Heart left ventricle (tissue), 16 donors: ENCODE measurements around the gene TTC32. TPM values are rescaled to one million over a fixed set of nuclear protein-coding genes. Genes with fewer than 3 reads are reported as not detected.
A peak's percentile ranks its signal among the peaks of the same experiment; 100 is the strongest.

Source experiments
- ATAC-seq, 4 donors: fragments of 200-7000 bp; cut with Tn5 transposase; one replicate each; pipeline ENCODE4 v1.9.1; 2020 to 2022; ENCODE audit warnings: moderate library complexity in 4 of 4, mild to moderate bottlenecking in 3 of 4, moderate number of reproducible peaks in 1 of 4
- DNase-seq, 5 donors: peaks; one replicate each; pipeline ENCODE4 v3.0.0-alpha.2; 2020
- H3K27ac ChIP-seq, 12 donors: fragments of 200-600 bp; sonication (generic) in 4 of 12; one replicate each; pipeline versions ENCODE4 v1.5.0 to v1.8.0; 2016 to 2022; ENCODE audit warnings: mild to moderate bottlenecking in 2 of 12
- H3K27me3 ChIP-seq, 9 donors: fragments of 200-600 bp; sonication (generic) in 2 of 9; one replicate each; pipeline versions ENCODE4 v1.5.1 to v1.8.0; 2016 to 2022; ENCODE audit warnings: mild to moderate bottlenecking in 3 of 9
- H3K36me3 ChIP-seq, 9 donors: fragments of 200-600 bp; sonication (generic) in 2 of 9; one replicate each; pipeline versions ENCODE4 v1.5.0 to v1.8.0; 2018 to 2022; ENCODE audit warnings: mild to moderate bottlenecking in 2 of 9
- H3K4me1 ChIP-seq, 12 donors: fragments of 200-600 bp; sonication (generic) in 4 of 12; one replicate each; pipeline versions ENCODE4 v1.5.0 to v1.8.0; 2016 to 2022; ENCODE audit warnings: mild to moderate bottlenecking in 3 of 12
- H3K4me3 ChIP-seq, 12 donors: fragments of 200-600 bp; sonication (generic) in 4 of 12; one replicate each; pipeline versions ENCODE4 v1.5.0 to v1.8.0; 2017 to 2022; ENCODE audit warnings: mild to moderate bottlenecking in 9 of 12, moderate library complexity in 4 of 12
- H3K9me3 ChIP-seq, 12 donors: fragments of 200-600 bp; sonication (generic) in 4 of 12; one replicate each; pipeline versions ENCODE4 v1.5.0 to v1.8.0; 2016 to 2022; ENCODE audit warnings: mild to moderate bottlenecking in 1 of 12
- CTCF ChIP-seq, 12 donors: fragments of 200-600 bp; sonication (generic) in 4 of 12; IDR thresholded peaks; one replicate each; pipeline versions ENCODE4 v1.5.0 to v1.8.0; 2018 to 2022; ENCODE audit warnings: antibody characterized with exemption in 12 of 12, mild to moderate bottlenecking in 5 of 12
- POLR2A ChIP-seq, 2 donors: fragments of 450-650 bp; IDR thresholded peaks; one replicate each; pipeline ENCODE4 v1.6.1; 2017; ENCODE audit warnings: antibody characterized with exemption in 2 of 2, mild to moderate bottlenecking in 2 of 2, moderate library complexity in 2 of 2
- WGBS, 4 donors: extraction: QIAGEN DNeasy Blood & Tissue Kit in 2 of 4; methylation state at CpG; one replicate each; pipeline versions ENCODE4 v1.1.5 to v1.1.7; 2013 to 2018; 5-methylcytosine and 5-hydroxymethylcytosine counted together
- intact Hi-C, 10 donors: fragments of 100-400 bp; cut with DNase I; formaldehyde crosslinking; loops; one replicate each; pipeline versions ENCODE4 v1.11.1 to v1.14.2; 2022
- polyA plus RNA-seq, 2 donors: library from polyadenylated mRNA; stranded (reverse); fragments of 200-250 nt; gene quantifications; one replicate each; pipeline ENCODE4 v1.2.3, GENCODE V29; 2013
- total RNA-seq, 9 donors: library from RNA; depleted of rRNA in 2 of 9; stranded (reverse); fragments of >200 nt in 2 of 9; fragmentation: NEBNext Ultra II Directional in 3 of 9; extraction: Animal tissue kit (Norgen Biotek cat#: 25700) in 3 of 9; gene quantifications; one replicate each; pipeline versions ENCODE4 v1.1.0 to v1.2.4, GENCODE V29; 2016 to 2023
- donor health status: ischemic (EF 13 %, LVEDD 7.1; RV severe dilation, severe dysfunction).
- donor health status: healthy with polysubstance abuse.
- donor health status: DM: no; HTN: yes; CAD: no.
- donor health status: DM: no; HTN: no; CAD: no.
- donor health status: ischemic (EF 25% LVEDD 6.9; RV normal size, moderate dysfunction).
- donor health status: ischemic (EF 25% LVEDD 5.7; RV mildly dilated, moderate dysfunction).
- donor health status: healthy.
- donor health status: DM: yes; HTN: yes; CAD: no.
- donor health status: ischemic (EF 35%, LVEDD 5.7; RV mildly dilated, moderate dysfunction).
- donor health status: nonischemic (EF 11% LVEDD 7.7; RV severe dilation, severe dysfunction).
- donor health status: DM: yes; HTN: yes; CAD: no.
- donor health status: PGD.
- donor health status: ischemic (EF 29% LVEDD 5.4; RV normal size, mild dysfunction).
- donor health status: nonischemic (EF 23%, LVEDD 6.1; RV moderate dilation, normal function).

Gene TTC32
- total and polyA plus RNA-seq, 11 donors: 2.6 to 10.3 (median 6.3) TPM

- TF ChIP-seq CTCF (IDR thresholded peaks at IDR 0.05) (no peak), POLR2A (IDR thresholded peaks at IDR 0.05) (no peak)
- intact Hi-C loops: no loop called here
- Histone ChIP-seq H3K36me3 (no peaks in the 10 kb centered on the region), H3K27me3 (no peaks in the 10 kb centered on the region), H3K27ac (no peak overlapping the region), H3K4me3 (no peak overlapping the region), H3K4me1 (peaks cover 0 to 9% (median 4%) of the 10 kb centered on the region in 12 donors), H3K9me3 (no peaks in the 10 kb centered on the region)
- DNase-seq (no peak), ATAC-seq (no peak)
- 70 to 85% (median 81%) methylated on average over 3 of the region's 3 CpGs for WGBS, 4 donors
Observed at GRCh38 chr2:19872302-19872701, 29.5 kb downstream of the TTC32 start.

GRCh38 chr2:19871836-19872235 is 29.9 kb downstream of the TTC32 start:
- Histone ChIP-seq H3K36me3 (no peaks in the 10 kb centered on the region), H3K27me3 (no peaks in the 10 kb centered on the region), H3K4me3 (no peak overlapping the region), H3K9me3 (no peaks in the 10 kb centered on the region), H3K27ac (no peak overlapping the region), H3K4me1 (peaks cover 0 to 9% (median 4%) of the 10 kb centered on the region in 12 donors)
- DNase-seq: no peak
- 93 to 100% (median 97%) methylated on average over 2 of the region's 2 CpGs for WGBS, 4 donors
- intact Hi-C loops: no loop called here
- TF ChIP-seq CTCF (IDR thresholded peaks at IDR 0.05): no peak
- TF ChIP-seq POLR2A (IDR thresholded peaks at IDR 0.05): no peak
- ATAC-seq: no peak

GRCh38 chr2:19870792-19871191 is 31.0 kb downstream of the TTC32 start:
- Histone ChIP-seq H3K36me3 (no peaks in the 10 kb centered on the region), H3K27me3 (no peaks in the 10 kb centered on the region), H3K9me3 (no peaks in the 10 kb centered on the region), H3K4me1 (peaks cover 0 to 9% (median 4%) of the 10 kb centered on the region in 12 donors), H3K4me3 (no peak overlapping the region), H3K27ac (no peak overlapping the region)
- DNase-seq (no peak), ATAC-seq (no peak)
- intact Hi-C loops: no loop called here
- no peak for TF ChIP-seq POLR2A (IDR thresholded peaks at IDR 0.05)
- no peak for TF ChIP-seq CTCF (IDR thresholded peaks at IDR 0.05)
- WGBS, 4 donors: 78 to 83% (median 80%) methylated on average over 4 of the region's 4 CpGs

- Histone ChIP-seq H3K4me1 (peaks cover 0 to 10% (median 4%) of the 10 kb centered on the region in 12 donors), H3K4me3 (peak overlapping the region; percentile 6 to 63 (median 50)), H3K36me3 (no peaks in the 10 kb centered on the region), H3K27me3 (no peaks in the 10 kb centered on the region), H3K27ac (no peak overlapping the region), H3K9me3 (no peaks in the 10 kb centered on the region)
- TF ChIP-seq CTCF (IDR thresholded peaks at IDR 0.05) (no peak), POLR2A (IDR thresholded peaks at IDR 0.05) (no peak)
- ATAC-seq (peak in 3 of 4 donors; percentile 68 to 83 (median 78)), DNase-seq (peak; percentile 44 to 75 (median 55))
- intact Hi-C loops: loop anchor here in 8 of 10 donors (5.0 to 10.0 kb wide), 8 partner anchors 184 to 1484 kb away; no protein-coding TSS in a partner anchor
- 21 to 31% (median 24%) methylated on average over 28 to 52 of the region's 52 CpGs for WGBS, 4 donors
Observed at GRCh38 chr2:19868701-19869580, 32.8 kb downstream of the TTC32 start.
